Measurements from ENCODE around the gene DEPDC1B. TPM values are rescaled to one million over a fixed set of nuclear protein-coding genes. Genes with fewer than 3 reads are reported as not detected.

DEPDC1B gene
- total and polyA plus RNA-seq, 2 experiments from 2014 or later = 38.3 to 67.9 TPM

- Mint-ChIP-seq H3K36me3 (ENCODE audit: low read depth) (peaks cover 50% of the 10 kb centered on the region), H3K27ac (no peak overlapping the region), H3K4me3 (no peak overlapping the region), H3K4me1 (peaks cover 8% of the 10 kb centered on the region), H3K27me3 (ENCODE audit: insufficient read depth, low read depth, poor library complexity) (peaks cover 2% of the 10 kb centered on the region), H3K9me3 (no peaks in the 10 kb centered on the region; the same call in 2 of the 3 replicates)
- TF ChIP-seq EZH2 (IDR thresholded peaks at IDR 0.05; ENCODE audit: low read depth, unreplicated experiment) = no peak
- TF ChIP-seq NANOG (IDR thresholded peaks at IDR 0.05; ENCODE audit: borderline replicate concordance) = no peak
- TF ChIP-seq ZNF462 (CRISPR knock-in tag; IDR thresholded peaks at IDR 0.05) = no peak
- no peak for TF ChIP-seq JUNB (IDR thresholded peaks at IDR 0.05; ENCODE audit: unreplicated experiment)
- TF ChIP-seq ZNF331 (CRISPR knock-in tag; IDR thresholded peaks at IDR 0.05; ENCODE audit: low read depth) = no peak
- no peak for TF ChIP-seq EZH2phosphoT487 (IDR thresholded peaks at IDR 0.05; ENCODE audit: unreplicated experiment)
- no peak for TF ChIP-seq CREB1 (CRISPR knock-in tag; IDR thresholded peaks at IDR 0.05; ENCODE audit: low read depth)
- no peak for TF ChIP-seq CTCF (conservative IDR thresholded peaks at IDR 0.05; ENCODE audit: low read depth in 2 of 2)
- TF ChIP-seq REST (IDR thresholded peaks at IDR 0.05; ENCODE audit: unreplicated experiment) = no peak
- no peak for TF ChIP-seq POLR2AphosphoS5 (IDR thresholded peaks at IDR 0.05; ENCODE audit: low read depth)
- no peak for TF ChIP-seq ETS1 (IDR thresholded peaks at IDR 0.05)
- no peak for TF ChIP-seq ZNF114 (CRISPR knock-in tag; IDR thresholded peaks at IDR 0.05)
- no peak for TF ChIP-seq STAT1 (IDR thresholded peaks at IDR 0.05; ENCODE audit: unreplicated experiment)
- Histone ChIP-seq H3K79me2 (replicated peaks; ENCODE audit: insufficient read depth) (peaks cover 99% of the 10 kb centered on the region), H3K9me2 (ENCODE audit: insufficient read depth) (no peaks in the 10 kb centered on the region), H3K4me3 (no peak overlapping the region), H3K36me3 (ENCODE audit: insufficient read depth) (peaks cover 10% of the 10 kb centered on the region; the same call in 1 of the 2 replicates), H3K27me3 (ENCODE audit: insufficient read depth) (no peaks in the 10 kb centered on the region), H3K4me2 (no peak overlapping the region), H2AFZ (no peak overlapping the region), H4K20me1 (replicated peaks; ENCODE audit: insufficient read depth) (peaks cover 11% of the 10 kb centered on the region; the same call in 1 of the 2 replicates), H3K27ac (ENCODE audit: low read depth) (no peak overlapping the region), H3F3A (replicated peaks; ENCODE audit: low read depth) (no peaks in the 10 kb centered on the region), H3K4me1 (ENCODE audit: insufficient read depth) (peaks cover 14% of the 10 kb centered on the region)
- no peak for DNase-seq (ENCODE audit: low spot score)
- no peak for ATAC-seq
Observed at GRCh38 chr5:60685028-60685427, 14.9 kb downstream of the DEPDC1B start.

All from GM23338 (cell line).